Activated CD4-positive, alpha-beta T cell treated with anti-CD3 and anti-CD28 coated beads for 36 hours (primary cell): ENCODE results near the gene ACSM5. TPM values are rescaled to one million over a fixed set of nuclear protein-coding genes. Genes with fewer than 3 reads are reported as not detected.

Experiments used
- ATAC-seq: fragments of 200-7000 bp; cut with Tn5 transposase; one replicate; pipeline ENCODE4 v1.10.0; 2021; ENCODE audit warnings: mild to moderate bottlenecking, moderate library complexity
- CTCF ChIA-PET: fragments of 350-600 bp; sonication (Branson Sonifier 250); formaldehyde crosslinking; loops from one replicate; lab custom pipeline; 2021; ENCODE audit warnings: antibody characterized with exemption; lab: Charles Lee
- POLR2A ChIA-PET: fragments of 350-600 bp; sonication (Branson Sonifier 250); formaldehyde crosslinking; loops from one replicate; lab custom pipeline; 2021; ENCODE audit warnings: antibody characterized with exemption, inconsistent platforms; lab: Charles Lee
- DNase-seq: peaks from one replicate; pipeline ENCODE4 v3.0.0-alpha.2; 2020
- H3K27ac Mint-ChIP-seq: one replicate; pipeline ENCODE4 v1.8.0; 2021; ENCODE audit warnings: mixed read lengths
- H3K27me3 Mint-ChIP-seq: one replicate; pipeline ENCODE4 v1.8.0; 2021; ENCODE audit warnings: mixed read lengths
- H3K36me3 Mint-ChIP-seq: one replicate; pipeline ENCODE4 v1.8.0; 2021; ENCODE audit warnings: low read depth, mixed read lengths
- H3K4me1 Mint-ChIP-seq: one replicate; pipeline ENCODE4 v1.8.0; 2021; ENCODE audit warnings: mixed read lengths
- H3K4me3 Mint-ChIP-seq: one replicate; pipeline ENCODE4 v1.8.0; 2021; ENCODE audit warnings: mild to moderate bottlenecking, moderate library complexity, mixed read lengths
- H3K9me3 Mint-ChIP-seq: one replicate; pipeline ENCODE4 v1.8.0; 2021; ENCODE audit warnings: low read depth, mixed read lengths
- intact Hi-C, 2 experiments: fragments of 100-400 bp; cut with DNase I in 1 of 2; cut with micrococcal nuclease in 1 of 2; formaldehyde crosslinking; loops; one replicate each; pipeline versions ENCODE4 v1.14.2 to v1.15.1; 2022 to 2024; cut with DNase I, micrococcal nuclease
- total RNA-seq, 2 experiments: library from RNA; stranded (reverse); gene quantifications; one replicate each; pipeline ENCODE4 v1.2.3, GENCODE V29; 2021

Gene ACSM5
- total RNA-seq, 2 experiments from 2014 or later: not detected

GRCh38 chr16:20383106-20384029, 26.0 kb upstream of the ACSM5 start:
- ATAC-seq (peak; percentile 84), DNase-seq (peak; percentile 71)
- POLR2A ChIA-PET: no interaction called here
- Mint-ChIP-seq H3K27ac (no peak overlapping the region), H3K27me3 (peaks cover 13% of the 10 kb centered on the region), H3K4me1 (no peaks in the 10 kb centered on the region), H3K36me3 (no peaks in the 10 kb centered on the region), H3K9me3 (no peaks in the 10 kb centered on the region), H3K4me3 (no peak overlapping the region)
- CTCF ChIA-PET: interaction anchor here (0.6 to 5.6 kb wide), 11 partner anchors 12 to 696 kb away, joined by 3 to 87 read pairs (median 3); partner anchors contain the start of gene ACSM3
- intact Hi-C loops: loop anchor here (1.0 to 10.0 kb wide), 5 partner anchors 325 to 779 kb away; no protein-coding TSS in a partner anchor

DNA sequence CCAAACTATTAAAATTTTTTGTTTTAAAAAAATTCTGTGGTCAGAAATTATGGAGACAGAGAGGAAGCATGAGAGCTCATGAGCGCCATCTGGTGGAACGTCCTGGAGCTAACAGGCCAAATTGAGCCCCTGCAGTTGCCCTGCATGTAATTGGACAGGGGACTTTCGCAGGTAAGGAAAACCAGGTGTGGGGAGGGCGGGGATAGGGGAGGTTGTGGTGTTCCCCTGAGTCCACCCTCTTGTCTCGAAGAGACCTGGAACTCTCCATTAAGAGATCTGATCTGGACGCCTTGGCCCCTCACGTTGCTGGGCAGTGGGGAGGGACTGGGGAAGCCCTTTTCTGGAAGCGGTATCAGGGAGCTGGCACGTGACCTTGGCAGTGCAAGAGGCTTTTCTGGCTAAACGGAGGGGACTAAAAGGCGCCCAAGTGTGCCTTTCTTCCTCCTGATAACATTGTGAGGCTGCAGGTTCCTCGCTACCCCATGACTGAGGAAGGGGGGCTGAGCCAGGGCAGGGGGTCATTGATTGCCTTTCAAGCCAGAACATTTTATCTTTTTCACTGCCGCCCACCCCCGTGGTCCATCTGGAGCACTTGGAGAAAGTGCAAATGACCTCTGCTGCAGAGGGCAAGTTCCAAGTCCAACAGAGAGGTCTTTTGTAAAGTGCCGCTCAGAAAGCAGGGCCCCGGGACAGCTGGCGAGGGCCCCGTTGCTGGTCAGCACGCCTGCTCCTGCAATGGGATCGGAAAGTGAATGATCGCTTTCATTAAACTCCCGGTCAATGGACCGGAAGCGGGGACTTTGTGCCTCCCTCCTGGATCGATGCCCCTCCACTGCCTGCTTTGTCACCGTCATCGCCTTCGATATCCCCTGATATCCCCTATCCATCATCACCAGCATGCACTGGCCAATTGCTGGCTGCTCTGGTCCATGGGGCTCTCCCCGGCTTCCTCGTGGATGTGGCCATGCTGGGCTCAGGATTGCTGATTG, 23.2 kb upstream of the ACSM5 start:
- H3K4me3 Mint-ChIP-seq: no peak overlapping the region
- ATAC-seq (no peak), DNase-seq (peak; percentile 77)
- no peaks in the 10 kb centered on the region for H3K4me1 Mint-ChIP-seq
- ChIA-PET CTCF (interaction anchor here (1.0 to 5.6 kb wide), 13 partner anchors 9 to 785 kb away, joined by 3 to 87 read pairs (median 5); no protein-coding TSS in a partner anchor), POLR2A (no interaction called here)
- H3K9me3 Mint-ChIP-seq: no peaks in the 10 kb centered on the region
- peaks cover 11% of the 10 kb centered on the region for H3K27me3 Mint-ChIP-seq
- intact Hi-C loops: loop anchor here (2.0 to 10.0 kb wide), 2 partner anchors 479 to 781 kb away; no protein-coding TSS in a partner anchor
- H3K27ac Mint-ChIP-seq: no peak overlapping the region
- H3K36me3 Mint-ChIP-seq: no peaks in the 10 kb centered on the region

DNA sequence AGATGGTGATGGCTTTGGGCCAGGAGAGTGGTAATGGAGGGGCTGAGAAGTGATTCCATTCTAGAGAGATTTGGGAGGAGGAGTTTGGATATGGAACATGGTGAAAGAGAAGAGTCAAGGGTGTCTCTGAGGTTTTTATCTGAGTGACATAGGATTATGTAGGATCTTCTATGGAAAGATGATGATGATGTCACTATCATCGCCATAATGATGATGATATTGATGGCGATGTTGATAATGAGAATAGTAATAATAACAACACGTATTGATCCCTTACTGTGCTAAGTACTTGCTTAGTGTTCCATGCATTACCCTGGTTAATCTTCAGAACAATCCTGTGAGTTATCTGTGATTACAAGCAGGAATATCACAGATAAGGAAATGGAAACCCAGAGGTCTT, 21.4 kb upstream of the ACSM5 start:
- intact Hi-C loops: loop anchor here in 1 of 2 experiments (10.0 kb wide), 1 partner anchor 783 kb away; no protein-coding TSS in a partner anchor

GRCh38 chr16:20388854-20389253, 20.5 kb upstream of the ACSM5 start:
- DNase-seq (no peak), ATAC-seq (no peak)
- no peaks in the 10 kb centered on the region for H3K9me3 Mint-ChIP-seq
- no peak overlapping the region for H3K27ac Mint-ChIP-seq
- no peaks in the 10 kb centered on the region for H3K4me1 Mint-ChIP-seq
- intact Hi-C loops: loop anchor here in 1 of 2 experiments (10.0 kb wide), 1 partner anchor 784 kb away; no protein-coding TSS in a partner anchor
- no peak overlapping the region for H3K4me3 Mint-ChIP-seq
- H3K36me3 Mint-ChIP-seq: no peaks in the 10 kb centered on the region
- H3K27me3 Mint-ChIP-seq: peaks cover 11% of the 10 kb centered on the region
- ChIA-PET POLR2A (no interaction called here), CTCF (no interaction called here)

More for the DNA sequence above, 21.4 kb upstream of the ACSM5 start:
- Mint-ChIP-seq H3K27ac (no peak overlapping the region), H3K9me3 (no peaks in the 10 kb centered on the region), H3K4me3 (no peak overlapping the region), H3K36me3 (no peaks in the 10 kb centered on the region), H3K27me3 (peaks cover 11% of the 10 kb centered on the region), H3K4me1 (no peaks in the 10 kb centered on the region)
- CTCF ChIA-PET: interaction anchor here (0.6 to 0.7 kb wide), 3 partner anchors 22 to 1783 kb away, joined by 3 to 4 read pairs (median 3); no protein-coding TSS in a partner anchor
- no peak for DNase-seq
- POLR2A ChIA-PET: no interaction called here
- no peak for ATAC-seq

GRCh38 chr16:20391045-20391444, 18.3 kb upstream of the ACSM5 start:
- ChIA-PET CTCF (no interaction called here), POLR2A (no interaction called here)
- Mint-ChIP-seq H3K36me3 (no peaks in the 10 kb centered on the region), H3K4me1 (no peaks in the 10 kb centered on the region), H3K4me3 (no peak overlapping the region), H3K9me3 (no peaks in the 10 kb centered on the region), H3K27ac (no peak overlapping the region), H3K27me3 (peaks cover 11% of the 10 kb centered on the region)
- ATAC-seq (no peak), DNase-seq (no peak)
- intact Hi-C loops: no loop called here

DNA sequence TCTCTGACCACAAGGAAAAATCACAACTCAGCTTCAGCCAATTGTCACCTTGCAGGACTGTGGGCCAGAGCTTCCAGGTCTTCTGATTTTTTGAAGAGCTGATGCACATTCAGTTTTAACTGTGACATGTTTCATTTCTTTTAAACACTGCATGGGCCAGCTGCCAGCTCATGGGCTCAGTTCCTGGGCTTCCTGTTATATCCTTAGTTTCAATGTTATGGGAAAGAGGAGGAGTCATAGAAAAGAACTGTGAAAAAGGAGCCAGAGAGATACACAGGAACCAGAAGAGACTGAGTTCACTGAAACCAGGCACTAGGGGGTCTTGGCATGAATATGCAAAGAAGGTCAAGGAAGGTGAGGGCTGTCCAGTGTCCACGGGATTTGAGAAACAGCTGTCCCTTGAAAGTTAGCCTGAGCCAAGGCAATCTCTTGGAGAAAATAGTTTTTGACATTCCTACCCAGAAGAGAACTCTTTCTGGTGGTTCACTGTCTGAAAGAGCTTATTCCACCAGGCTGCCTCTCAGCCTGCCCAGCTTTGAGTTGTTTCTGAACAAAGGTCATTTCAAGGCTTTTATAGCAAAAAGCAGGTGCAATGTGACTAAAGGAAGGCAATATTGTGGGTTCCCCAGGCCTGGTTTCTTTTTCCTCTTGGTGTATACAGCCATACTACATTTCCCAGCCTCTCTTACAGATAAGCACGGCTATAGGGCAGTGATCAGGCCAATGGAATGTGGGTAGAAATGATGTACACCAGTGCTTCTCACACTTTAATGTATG, 15.3 kb upstream of the ACSM5 start:
- ATAC-seq: no peak
- DNase-seq: no peak
- no peaks in the 10 kb centered on the region for H3K4me1 Mint-ChIP-seq
- ChIA-PET CTCF (interaction anchor here (0.5 to 5.3 kb wide), 4 partner anchors 9 to 802 kb away, joined by 3 to 28 read pairs (median 3); no protein-coding TSS in a partner anchor), POLR2A (no interaction called here)
- no peaks in the 10 kb centered on the region for H3K36me3 Mint-ChIP-seq
- H3K4me3 Mint-ChIP-seq: no peak overlapping the region
- H3K27ac Mint-ChIP-seq: no peak overlapping the region
- no peaks in the 10 kb centered on the region for H3K9me3 Mint-ChIP-seq
- intact Hi-C loops: no loop called here
- peaks cover 2% of the 10 kb centered on the region for H3K27me3 Mint-ChIP-seq

GRCh38 chr16:20395946-20396345, 13.4 kb upstream of the ACSM5 start:
- H3K36me3 Mint-ChIP-seq: no peaks in the 10 kb centered on the region

DNA sequence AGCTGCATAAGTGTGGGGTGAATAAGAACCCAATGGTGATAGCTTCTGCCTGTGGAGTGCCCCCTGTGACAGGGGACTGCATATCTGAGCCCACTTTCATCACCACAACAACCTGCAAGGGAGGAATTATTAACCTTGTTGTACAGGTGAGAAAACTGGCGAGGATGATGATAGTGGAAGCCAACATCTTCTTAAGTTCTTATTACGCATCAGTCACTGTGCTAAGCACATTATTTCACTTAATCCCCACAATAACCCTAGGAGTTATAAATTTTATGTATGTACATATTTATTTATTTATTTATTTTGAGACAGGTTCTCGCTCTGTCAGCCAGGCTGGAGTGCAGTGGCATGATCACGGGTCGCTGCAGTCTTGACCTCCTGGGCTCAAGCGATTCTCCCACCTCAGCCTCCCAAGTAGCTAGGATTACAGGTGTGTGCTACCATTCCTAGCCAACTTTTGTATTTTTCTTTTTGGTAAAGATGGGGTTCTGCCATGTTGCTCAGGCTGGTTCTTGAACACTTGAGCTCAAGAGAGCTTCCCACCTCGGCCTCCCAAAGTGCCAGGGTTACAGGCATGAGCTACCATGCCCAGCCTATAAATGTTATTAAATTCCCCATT, 12.4 kb upstream of the ACSM5 start:
- ATAC-seq: no peak
- Mint-ChIP-seq H3K27me3 (peaks cover 2% of the 10 kb centered on the region), H3K36me3 (no peaks in the 10 kb centered on the region), H3K27ac (no peak overlapping the region), H3K4me1 (no peaks in the 10 kb centered on the region), H3K9me3 (no peaks in the 10 kb centered on the region), H3K4me3 (no peak overlapping the region)
- DNase-seq: no peak
- CTCF ChIA-PET: interaction anchor here (5.3 kb wide), 1 partner anchor 12 kb away, joined by 28 read pairs; no protein-coding TSS in a partner anchor
- intact Hi-C loops: no loop called here
- POLR2A ChIA-PET: no interaction called here

More at GRCh38 chr16:20395946-20396345, 13.4 kb upstream of the ACSM5 start:
- no peak overlapping the region for H3K4me3 Mint-ChIP-seq
- no peaks in the 10 kb centered on the region for H3K4me1 Mint-ChIP-seq
- no peak for DNase-seq
- H3K9me3 Mint-ChIP-seq: no peaks in the 10 kb centered on the region
- no peak overlapping the region for H3K27ac Mint-ChIP-seq
- ChIA-PET POLR2A (no interaction called here), CTCF (interaction anchor here (5.3 kb wide), 1 partner anchor 11 kb away, joined by 28 read pairs; no protein-coding TSS in a partner anchor)
- no peak for ATAC-seq
- intact Hi-C loops: no loop called here
- peaks cover 2% of the 10 kb centered on the region for H3K27me3 Mint-ChIP-seq

- H3K27me3 Mint-ChIP-seq: peaks cover 2% of the 10 kb centered on the region
- H3K27ac Mint-ChIP-seq: no peak overlapping the region
- no peaks in the 10 kb centered on the region for H3K9me3 Mint-ChIP-seq
- CTCF ChIA-PET: interaction anchor here (5.3 kb wide), 1 partner anchor 13 kb away, joined by 28 read pairs; no protein-coding TSS in a partner anchor
- no peak for DNase-seq
- intact Hi-C loops: no loop called here
- no peaks in the 10 kb centered on the region for H3K4me1 Mint-ChIP-seq
- no peak for ATAC-seq
- no peak overlapping the region for H3K4me3 Mint-ChIP-seq
- POLR2A ChIA-PET: no interaction called here
- no peaks in the 10 kb centered on the region for H3K36me3 Mint-ChIP-seq
Measured at GRCh38 chr16:20397468-20398074, 11.8 kb upstream of the ACSM5 start.

- Mint-ChIP-seq H3K4me1 (no peaks in the 10 kb centered on the region), H3K4me3 (no peak overlapping the region), H3K27ac (no peak overlapping the region), H3K36me3 (no peaks in the 10 kb centered on the region), H3K9me3 (no peaks in the 10 kb centered on the region), H3K27me3 (peaks cover 2% of the 10 kb centered on the region)
- ATAC-seq (no peak), DNase-seq (no peak)
- ChIA-PET CTCF (interaction anchor here (0.5 kb wide), 1 partner anchor 25 kb away, joined by 3 read pairs; no protein-coding TSS in a partner anchor), POLR2A (no interaction called here)
- intact Hi-C loops: no loop called here
Measured at GRCh38 chr16:20398603-20399002, 10.7 kb upstream of the ACSM5 start.
